SK-N-SH treated with all-trans-retinoic acid at 6 μM for 48 hours (cell line): Measurements from ENCODE around the gene SAFB2.

Experiments used
- ATAC-seq: fragments of 200-7000 bp; cut with Tn5 transposase; 3 replicates; pipeline ENCODE4 v1.9.1; 2020; ENCODE audit warnings: mild to moderate bottlenecking, moderate library complexity
- ARNTL ChIP-seq: fragments of 450-650 bp; formaldehyde crosslinking; IDR thresholded peaks from 2 replicates; pipeline ENCODE4 v1.5.0; 2020; ENCODE audit warnings: low read depth, mild to moderate bottlenecking, moderate library complexity, borderline replicate concordance
- BACH2 ChIP-seq: fragments of 250-450 bp; sonication (Bioruptor Pico); IDR thresholded peaks from 2 replicates; pipeline ENCODE4 v1.9.0; 2021; ENCODE audit warnings: mild to moderate bottlenecking, borderline replicate concordance
- CSDC2 ChIP-seq: fragments of 250-450 bp; sonication (Bioruptor Pico); IDR thresholded peaks from 2 replicates; pipeline ENCODE4 v1.5.0; 2020; ENCODE audit warnings: mild to moderate bottlenecking, moderate library complexity
- ESRRG ChIP-seq: fragments of 250-450 bp; sonication (Bioruptor Pico); IDR thresholded peaks from 2 replicates; pipeline ENCODE4 v1.6.1; 2021; ENCODE audit warnings: mild to moderate bottlenecking
- GLIS3 ChIP-seq: fragments of 250-450 bp; sonication (Bioruptor Pico); IDR thresholded peaks from 2 replicates; pipeline ENCODE4 v1.5.0; 2020; ENCODE audit warnings: mild to moderate bottlenecking, moderate library complexity
- ISL1 ChIP-seq: fragments of 250-450 bp; sonication (Bioruptor Pico); IDR thresholded peaks from 2 replicates; pipeline ENCODE4 v2.1.2; 2022; ENCODE audit warnings: mild to moderate bottlenecking, moderate library complexity
- OSR1 ChIP-seq: fragments of 250-450 bp; sonication (Bioruptor Pico); IDR thresholded peaks from 2 replicates; pipeline ENCODE4 v1.8.0; 2022; ENCODE audit warnings: moderate library complexity, mild to moderate bottlenecking, inconsistent platforms
- PPARA ChIP-seq: fragments of 250-450 bp; sonication (Bioruptor Pico); IDR thresholded peaks from 2 replicates; pipeline ENCODE4 v1.5.0; 2020; ENCODE audit warnings: mild to moderate bottlenecking, borderline replicate concordance
- RARB ChIP-seq: fragments of 250-450 bp; sonication (Bioruptor Pico); IDR thresholded peaks from 2 replicates; pipeline ENCODE4 v1.8.0; 2021; ENCODE audit warnings: mild to moderate bottlenecking, moderate library complexity
- SNAI2 ChIP-seq: fragments of 250-450 bp; sonication (Bioruptor Pico); IDR thresholded peaks from 2 replicates; pipeline ENCODE4 v1.5.0; 2020; ENCODE audit warnings: mild to moderate bottlenecking, moderate library complexity
- TCF4 ChIP-seq: fragments of 250-450 bp; sonication (Bioruptor Pico); IDR thresholded peaks from 2 replicates; pipeline ENCODE4 v1.8.0; 2021; ENCODE audit warnings: mild to moderate bottlenecking, moderate library complexity, borderline replicate concordance
- TOX ChIP-seq: fragments of 250-450 bp; sonication (Bioruptor Pico); IDR thresholded peaks from 2 replicates; pipeline ENCODE4 v1.8.0; 2021; ENCODE audit warnings: mild to moderate bottlenecking, moderate library complexity, borderline replicate concordance
- ZC3H10 ChIP-seq: fragments of 250-450 bp; sonication (Bioruptor Pico); IDR thresholded peaks from 2 replicates; pipeline ENCODE4 v1.5.1; 2021; ENCODE audit warnings: mild to moderate bottlenecking, moderate library complexity
- ZFP3 ChIP-seq: fragments of 250-450 bp; sonication (Bioruptor Pico); IDR thresholded peaks from 2 replicates; pipeline ENCODE4 v1.5.0; 2020; ENCODE audit warnings: mild to moderate bottlenecking, moderate library complexity
- ZFP30 ChIP-seq: fragments of 450-650 bp; formaldehyde crosslinking; IDR thresholded peaks from 2 replicates; pipeline ENCODE4 v1.5.0; 2022; ENCODE audit warnings: mild to moderate bottlenecking, moderate library complexity
- ZNF565 ChIP-seq: fragments of 450-650 bp; formaldehyde crosslinking; conservative IDR thresholded peaks from 2 replicates; pipeline ENCODE4 v1.5.0; 2020; ENCODE audit warnings: low read depth, mild to moderate bottlenecking, moderate library complexity
- ZNF70 ChIP-seq: fragments of 450-650 bp; formaldehyde crosslinking; IDR thresholded peaks from 2 replicates; pipeline ENCODE4 v1.5.0; 2020; ENCODE audit warnings: mild to moderate bottlenecking, moderate library complexity
- ZNF8 ChIP-seq: fragments of 450-650 bp; formaldehyde crosslinking; IDR thresholded peaks from 2 replicates; pipeline ENCODE4 v1.5.0; 2020; ENCODE audit warnings: mild to moderate bottlenecking, moderate library complexity
- TF ChIP-seq, protein P1 (sequence below): fragments of 250-450 bp; sonication (Bioruptor Pico); IDR thresholded peaks from 2 replicates; pipeline ENCODE4 v1.5.1; 2021; ENCODE audit warnings: mild to moderate bottlenecking, moderate library complexity
- TF ChIP-seq, protein P2 (sequence below): fragments of 250-450 bp; sonication (Bioruptor Pico); IDR thresholded peaks from 2 replicates; pipeline ENCODE4 v1.5.1; 2020; ENCODE audit warnings: low read depth, mild to moderate bottlenecking, moderate library complexity
- TF ChIP-seq, protein P3 (sequence below): fragments of 250-450 bp; sonication (Bioruptor Pico); IDR thresholded peaks from 2 replicates; pipeline ENCODE4 v1.8.0; 2020; ENCODE audit warnings: mild to moderate bottlenecking, moderate library complexity, borderline replicate concordance
- TF ChIP-seq, protein P4 (sequence below): fragments of 250-450 bp; sonication (Bioruptor Pico); IDR thresholded peaks from 2 replicates; pipeline ENCODE4 v1.8.0; 2021; ENCODE audit warnings: low read depth, mild to moderate bottlenecking, moderate library complexity, borderline replicate concordance

Gene SAFB2

DNA sequence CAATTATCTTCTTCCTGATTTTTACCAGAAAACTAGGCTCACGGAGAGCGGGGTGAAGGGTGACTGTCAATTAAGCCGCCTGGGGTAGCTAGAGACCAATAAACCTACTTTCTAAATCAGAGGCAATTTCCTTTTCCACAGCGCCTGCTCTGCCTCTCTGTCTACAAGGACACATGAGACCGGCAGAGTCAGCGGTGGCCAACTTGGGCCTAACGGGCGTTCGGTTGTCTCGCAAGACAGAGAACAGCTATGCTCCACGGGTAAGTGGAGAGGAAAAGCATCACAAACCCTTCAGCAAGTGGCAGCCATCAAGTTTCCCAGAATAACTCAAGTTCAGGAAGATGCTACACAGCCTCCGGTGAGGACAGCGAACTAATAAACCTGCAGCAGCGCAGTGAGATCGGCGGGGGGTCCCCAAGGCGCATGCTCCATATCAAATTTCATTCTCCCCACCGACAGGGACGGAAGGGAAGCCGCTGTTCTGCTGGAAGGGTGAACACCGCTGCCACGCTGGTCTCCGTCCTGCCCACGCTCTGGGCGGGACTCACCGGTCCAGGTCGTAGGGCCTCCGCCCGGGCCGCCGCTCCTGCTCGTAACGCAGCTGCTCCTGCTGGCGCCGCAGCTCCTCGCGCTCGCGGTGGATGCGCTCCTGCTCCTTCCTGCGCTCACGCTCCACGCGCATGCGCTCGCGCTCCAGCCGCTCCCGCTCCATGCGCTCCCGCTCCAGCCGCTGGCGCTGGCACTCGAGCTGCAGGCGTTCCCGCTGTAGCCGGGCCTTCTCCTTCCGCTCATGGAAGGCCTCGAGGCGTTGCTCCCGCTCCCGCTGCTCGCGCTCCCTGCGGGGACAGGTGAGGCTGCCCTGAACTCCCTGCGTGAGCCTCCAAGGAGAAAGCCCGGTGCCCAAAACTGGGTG is 29.0 kb downstream of the SAFB2 start:
- no peak for ATAC-seq
- no peak for TF ChIP-seq ZNF70
- TF ChIP-seq, protein P1, sequence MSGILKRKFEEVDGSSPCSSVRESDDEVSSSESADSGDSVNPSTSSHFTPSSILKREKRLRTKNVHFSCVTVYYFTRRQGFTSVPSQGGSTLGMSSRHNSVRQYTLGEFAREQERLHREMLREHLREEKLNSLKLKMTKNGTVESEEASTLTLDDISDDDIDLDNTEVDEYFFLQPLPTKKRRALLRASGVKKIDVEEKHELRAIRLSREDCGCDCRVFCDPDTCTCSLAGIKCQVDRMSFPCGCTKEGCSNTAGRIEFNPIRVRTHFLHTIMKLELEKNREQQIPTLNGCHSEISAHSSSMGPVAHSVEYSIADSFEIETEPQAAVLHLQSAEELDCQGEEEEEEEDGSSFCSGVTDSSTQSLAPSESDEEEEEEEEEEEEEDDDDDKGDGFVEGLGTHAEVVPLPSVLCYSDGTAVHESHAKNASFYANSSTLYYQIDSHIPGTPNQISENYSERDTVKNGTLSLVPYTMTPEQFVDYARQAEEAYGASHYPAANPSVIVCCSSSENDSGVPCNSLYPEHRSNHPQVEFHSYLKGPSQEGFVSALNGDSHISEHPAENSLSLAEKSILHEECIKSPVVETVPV (CRISPR knock-in tag), result no peak
- TF ChIP-seq, protein P2, sequence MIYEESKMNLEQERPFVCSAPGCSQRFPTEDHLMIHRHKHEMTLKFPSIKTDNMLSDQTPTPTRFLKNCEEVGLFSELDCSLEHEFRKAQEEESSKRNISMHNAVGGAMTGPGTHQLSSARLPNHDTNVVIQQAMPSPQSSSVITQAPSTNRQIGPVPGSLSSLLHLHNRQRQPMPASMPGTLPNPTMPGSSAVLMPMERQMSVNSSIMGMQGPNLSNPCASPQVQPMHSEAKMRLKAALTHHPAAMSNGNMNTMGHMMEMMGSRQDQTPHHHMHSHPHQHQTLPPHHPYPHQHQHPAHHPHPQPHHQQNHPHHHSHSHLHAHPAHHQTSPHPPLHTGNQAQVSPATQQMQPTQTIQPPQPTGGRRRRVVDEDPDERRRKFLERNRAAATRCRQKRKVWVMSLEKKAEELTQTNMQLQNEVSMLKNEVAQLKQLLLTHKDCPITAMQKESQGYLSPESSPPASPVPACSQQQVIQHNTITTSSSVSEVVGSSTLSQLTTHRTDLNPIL (CRISPR knock-in tag), result no peak
- TF ChIP-seq ZFP3, result no peak
- TF ChIP-seq ESRRG (CRISPR knock-in tag), result no peak
- TF ChIP-seq ARNTL (CRISPR knock-in tag), result no peak
- TF ChIP-seq, protein P3, sequence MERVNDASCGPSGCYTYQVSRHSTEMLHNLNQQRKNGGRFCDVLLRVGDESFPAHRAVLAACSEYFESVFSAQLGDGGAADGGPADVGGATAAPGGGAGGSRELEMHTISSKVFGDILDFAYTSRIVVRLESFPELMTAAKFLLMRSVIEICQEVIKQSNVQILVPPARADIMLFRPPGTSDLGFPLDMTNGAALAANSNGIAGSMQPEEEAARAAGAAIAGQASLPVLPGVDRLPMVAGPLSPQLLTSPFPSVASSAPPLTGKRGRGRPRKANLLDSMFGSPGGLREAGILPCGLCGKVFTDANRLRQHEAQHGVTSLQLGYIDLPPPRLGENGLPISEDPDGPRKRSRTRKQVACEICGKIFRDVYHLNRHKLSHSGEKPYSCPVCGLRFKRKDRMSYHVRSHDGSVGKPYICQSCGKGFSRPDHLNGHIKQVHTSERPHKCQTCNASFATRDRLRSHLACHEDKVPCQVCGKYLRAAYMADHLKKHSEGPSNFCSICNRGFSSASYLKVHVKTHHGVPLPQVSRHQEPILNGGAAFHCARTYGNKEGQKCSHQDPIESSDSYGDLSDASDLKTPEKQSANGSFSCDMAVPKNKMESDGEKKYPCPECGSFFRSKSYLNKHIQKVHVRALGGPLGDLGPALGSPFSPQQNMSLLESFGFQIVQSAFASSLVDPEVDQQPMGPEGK, result no peak
- no peak for TF ChIP-seq ZFP30 (CRISPR knock-in tag)
- no peak for TF ChIP-seq RARB (CRISPR knock-in tag)
- TF ChIP-seq ZNF8, result no peak

DNA sequence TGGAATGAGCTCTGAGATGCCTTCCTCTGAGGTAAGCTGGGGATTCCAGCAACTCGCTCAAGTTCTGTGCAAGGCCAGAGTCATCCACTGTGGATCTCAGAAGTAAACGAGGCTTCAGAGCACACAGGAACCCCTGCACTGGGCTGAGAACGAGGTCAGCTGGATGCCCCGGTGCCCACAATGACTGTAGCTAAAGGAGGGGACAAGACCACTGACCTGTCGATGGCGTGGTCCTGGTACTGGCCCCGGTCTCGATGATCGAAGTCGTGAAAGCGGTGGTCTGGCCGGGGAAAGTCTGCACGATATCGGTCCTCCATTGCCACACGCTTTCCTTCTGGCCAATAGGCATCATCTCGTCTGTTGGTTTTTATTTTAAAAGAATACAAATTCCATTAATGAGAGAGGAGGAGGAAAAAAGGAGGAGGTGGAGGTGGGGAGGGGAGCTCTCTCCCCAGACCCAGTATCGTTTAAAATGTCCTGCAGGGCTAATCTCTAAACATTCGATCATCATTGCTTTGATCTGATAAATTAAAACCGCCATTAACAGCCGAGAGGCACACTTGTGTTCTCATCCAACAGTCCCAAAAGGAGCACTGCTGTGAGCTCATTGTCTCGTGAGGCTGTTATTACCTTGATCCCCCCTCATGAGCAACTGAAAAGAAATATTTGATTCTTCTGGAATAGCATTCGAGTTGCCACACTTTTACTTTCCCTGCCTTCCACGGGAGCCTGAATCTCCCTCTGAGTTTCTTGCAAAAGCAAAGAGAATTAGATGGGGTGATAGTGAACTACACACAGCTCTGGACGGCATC is 29.8 kb downstream of the SAFB2 start:
- ATAC-seq, result no peak
- TF ChIP-seq PPARA, result no peak
- TF ChIP-seq RARB (CRISPR knock-in tag), result no peak
- no peak for TF ChIP-seq ZC3H10 (CRISPR knock-in tag)
- TF ChIP-seq, protein P3, result no peak
- TF ChIP-seq ZNF70, result no peak
- TF ChIP-seq ARNTL (CRISPR knock-in tag), result no peak
- no peak for TF ChIP-seq ZNF565 (CRISPR knock-in tag)
- TF ChIP-seq, protein P4, sequence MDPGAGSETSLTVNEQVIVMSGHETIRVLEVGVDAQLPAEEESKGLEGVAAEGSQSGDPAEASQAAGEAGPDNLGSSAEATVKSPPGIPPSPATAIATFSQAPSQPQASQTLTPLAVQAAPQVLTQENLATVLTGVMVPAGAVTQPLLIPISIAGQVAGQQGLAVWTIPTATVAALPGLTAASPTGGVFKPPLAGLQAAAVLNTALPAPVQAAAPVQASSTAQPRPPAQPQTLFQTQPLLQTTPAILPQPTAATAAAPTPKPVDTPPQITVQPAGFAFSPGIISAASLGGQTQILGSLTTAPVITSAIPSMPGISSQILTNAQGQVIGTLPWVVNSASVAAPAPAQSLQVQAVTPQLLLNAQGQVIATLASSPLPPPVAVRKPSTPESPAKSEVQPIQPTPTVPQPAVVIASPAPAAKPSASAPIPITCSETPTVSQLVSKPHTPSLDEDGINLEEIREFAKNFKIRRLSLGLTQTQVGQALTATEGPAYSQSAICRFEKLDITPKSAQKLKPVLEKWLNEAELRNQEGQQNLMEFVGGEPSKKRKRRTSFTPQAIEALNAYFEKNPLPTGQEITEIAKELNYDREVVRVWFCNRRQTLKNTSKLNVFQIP (CRISPR knock-in tag), result no peak

DNA sequence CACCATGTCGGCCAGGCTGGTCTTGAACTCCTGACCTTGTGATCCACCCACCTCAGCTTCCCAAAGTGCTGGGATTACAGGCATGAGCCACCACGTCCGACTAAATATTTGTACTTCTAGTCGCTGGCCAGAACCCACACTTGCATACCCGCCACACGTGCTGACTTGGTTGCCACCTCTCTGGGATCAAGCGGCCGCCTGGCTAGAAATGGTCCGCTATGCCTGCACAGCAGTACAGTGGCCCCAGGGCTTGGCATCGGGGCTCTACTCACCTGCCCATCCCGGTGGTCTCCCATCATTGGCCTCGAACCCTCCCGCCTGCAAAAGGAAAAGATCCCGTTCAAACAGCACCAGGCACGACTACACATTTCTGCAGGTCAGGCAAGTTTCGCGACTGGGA is 31.1 kb downstream of the SAFB2 start:
- no peak for ATAC-seq
- TF ChIP-seq, protein P3, result no peak
- no peak for TF ChIP-seq CSDC2 (CRISPR knock-in tag)
- TF ChIP-seq TOX (CRISPR knock-in tag), result no peak
- TF ChIP-seq ARNTL (CRISPR knock-in tag), result no peak
- TF ChIP-seq BACH2 (CRISPR knock-in tag), result no peak
- TF ChIP-seq ESRRG (CRISPR knock-in tag), result no peak
- no peak for TF ChIP-seq SNAI2 (CRISPR knock-in tag)
- TF ChIP-seq GLIS3 (CRISPR knock-in tag), result no peak
- TF ChIP-seq ZFP3, result no peak
- TF ChIP-seq ZNF70, result no peak
- no peak for TF ChIP-seq RARB (CRISPR knock-in tag)
- no peak for TF ChIP-seq TCF4 (CRISPR knock-in tag)
- no peak for TF ChIP-seq OSR1 (CRISPR knock-in tag)
- TF ChIP-seq ZNF8, result no peak
- no peak for TF ChIP-seq ZNF565 (CRISPR knock-in tag)
- TF ChIP-seq ISL1 (CRISPR knock-in tag), result no peak
- TF ChIP-seq, protein P1 (CRISPR knock-in tag), result no peak
- TF ChIP-seq PPARA, result no peak
- no peak for TF ChIP-seq ZC3H10 (CRISPR knock-in tag)
